ENCODE data around the gene COL7A1.

COL7A1 gene

DNA sequence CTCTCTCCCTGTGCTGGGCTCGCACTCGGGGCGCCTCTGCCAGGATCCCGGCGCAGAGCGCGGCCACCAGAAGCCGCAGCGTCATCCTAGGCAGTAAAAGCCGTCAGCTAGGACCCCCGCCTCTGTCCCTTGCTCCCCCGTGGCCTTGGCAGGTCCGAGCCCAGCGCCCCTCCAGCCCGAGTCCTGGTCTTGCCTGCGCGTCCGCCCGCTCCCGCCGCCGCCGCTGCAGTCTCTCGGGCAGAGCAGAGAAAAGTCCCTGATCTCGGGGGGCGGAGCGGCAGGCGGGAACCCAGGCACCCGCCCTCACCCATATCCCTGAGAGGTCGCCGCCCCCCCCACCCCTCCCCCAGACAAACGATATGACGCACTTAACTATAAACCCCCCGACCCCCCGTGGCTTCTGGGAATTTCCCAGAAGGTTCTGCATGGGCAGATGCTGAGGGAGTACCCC is at the start of gene COL7A1:
TSS of gene COL7A1 (minus strand) at position 255 of the 451 bp plus-strand sequence. CDS start at position 85, 170 bp downstream.
- DNase-seq (ENCODE audit: low spot score) = no peak

GRCh38 chr3:48642605-48643004 is 47.5 kb upstream of the COL7A1 start:
- no peak for DNase-seq (ENCODE audit: low spot score)

DNA sequence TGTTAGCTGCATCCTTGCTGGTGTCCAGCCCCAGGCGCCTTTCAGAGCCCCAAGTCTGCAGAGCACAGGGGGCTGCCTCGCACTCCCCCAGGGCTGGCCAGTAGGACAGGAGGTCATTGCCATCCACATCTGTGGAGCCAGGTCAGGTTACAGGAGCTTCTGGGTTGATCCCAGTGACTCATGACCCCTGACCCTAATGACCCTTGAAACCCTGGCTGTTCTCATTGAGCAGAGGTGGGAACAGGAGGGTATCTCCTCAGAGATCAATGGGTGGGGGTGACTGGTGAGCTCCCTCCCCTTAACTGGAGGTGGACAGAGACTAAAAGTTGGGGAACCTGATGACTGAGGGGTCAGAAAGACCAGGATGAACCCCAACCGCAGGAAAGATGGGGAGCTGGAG is 46.3 kb upstream of the COL7A1 start:
- no peak for DNase-seq (ENCODE audit: low spot score)

DNA sequence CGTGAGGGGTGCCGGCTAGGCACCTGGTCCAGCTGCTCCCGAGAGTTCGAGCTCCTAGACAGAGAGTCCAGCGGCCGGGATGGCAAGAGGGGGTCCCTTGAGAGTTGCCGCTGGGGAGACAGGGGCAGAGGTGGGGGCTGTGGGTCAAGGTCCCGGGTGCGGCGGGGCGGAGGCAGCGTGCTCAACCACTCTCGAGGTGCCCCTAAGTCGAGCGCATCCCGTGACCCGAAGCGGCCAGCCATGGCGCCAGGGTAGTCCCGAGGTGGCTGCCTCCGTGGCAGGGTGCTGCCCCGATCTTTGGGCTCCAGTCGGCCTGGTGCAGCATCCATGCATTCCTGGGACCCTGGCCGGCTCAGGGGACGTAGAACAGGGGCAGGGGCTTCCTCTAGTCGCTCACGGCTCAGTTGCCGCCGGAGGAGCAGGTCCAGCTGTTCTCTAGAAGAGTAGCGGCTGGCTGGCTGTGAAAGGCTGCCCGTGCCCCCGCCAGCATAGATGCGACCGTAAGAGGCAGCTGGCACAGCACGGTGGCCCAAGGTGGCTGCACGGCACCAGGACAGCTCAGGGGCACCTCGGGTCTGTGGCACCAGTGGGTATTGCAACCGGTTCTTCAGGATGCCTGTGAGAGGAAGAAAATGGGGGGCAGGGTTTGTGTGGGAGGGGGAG is 44.9 kb upstream of the COL7A1 start:
- DNase-seq (ENCODE audit: low spot score) = no peak

- DNase-seq (ENCODE audit: low spot score) = no peak
Measured at GRCh38 chr3:48637305-48637704, 42.2 kb upstream of the COL7A1 start.

DNA sequence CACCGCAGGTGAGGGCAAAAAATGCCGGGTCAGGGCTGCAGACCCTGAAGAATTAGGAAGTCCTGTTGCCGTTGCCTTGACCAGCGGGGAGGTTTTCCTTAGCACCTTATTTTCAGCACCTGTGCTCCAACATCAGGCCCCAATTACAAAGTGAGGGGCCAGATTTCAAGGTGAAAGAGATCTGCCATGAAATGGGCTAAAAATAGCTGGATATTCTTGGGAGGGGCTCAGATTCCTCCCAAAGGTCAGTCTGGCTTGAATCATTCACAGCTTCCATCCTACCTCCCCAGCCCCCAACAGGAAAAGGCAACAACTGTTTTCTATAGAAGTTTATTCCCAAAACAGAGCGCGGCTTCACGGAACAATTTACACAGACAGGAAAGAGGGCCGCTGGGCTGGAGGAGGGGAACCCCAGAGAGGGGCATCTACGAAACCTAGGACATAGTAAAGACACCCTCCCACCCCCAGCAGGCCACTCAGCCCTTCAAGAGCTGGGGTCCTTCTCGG is 41.1 kb upstream of the COL7A1 start:
- DNase-seq (ENCODE audit: low spot score) = no peak

DNA sequence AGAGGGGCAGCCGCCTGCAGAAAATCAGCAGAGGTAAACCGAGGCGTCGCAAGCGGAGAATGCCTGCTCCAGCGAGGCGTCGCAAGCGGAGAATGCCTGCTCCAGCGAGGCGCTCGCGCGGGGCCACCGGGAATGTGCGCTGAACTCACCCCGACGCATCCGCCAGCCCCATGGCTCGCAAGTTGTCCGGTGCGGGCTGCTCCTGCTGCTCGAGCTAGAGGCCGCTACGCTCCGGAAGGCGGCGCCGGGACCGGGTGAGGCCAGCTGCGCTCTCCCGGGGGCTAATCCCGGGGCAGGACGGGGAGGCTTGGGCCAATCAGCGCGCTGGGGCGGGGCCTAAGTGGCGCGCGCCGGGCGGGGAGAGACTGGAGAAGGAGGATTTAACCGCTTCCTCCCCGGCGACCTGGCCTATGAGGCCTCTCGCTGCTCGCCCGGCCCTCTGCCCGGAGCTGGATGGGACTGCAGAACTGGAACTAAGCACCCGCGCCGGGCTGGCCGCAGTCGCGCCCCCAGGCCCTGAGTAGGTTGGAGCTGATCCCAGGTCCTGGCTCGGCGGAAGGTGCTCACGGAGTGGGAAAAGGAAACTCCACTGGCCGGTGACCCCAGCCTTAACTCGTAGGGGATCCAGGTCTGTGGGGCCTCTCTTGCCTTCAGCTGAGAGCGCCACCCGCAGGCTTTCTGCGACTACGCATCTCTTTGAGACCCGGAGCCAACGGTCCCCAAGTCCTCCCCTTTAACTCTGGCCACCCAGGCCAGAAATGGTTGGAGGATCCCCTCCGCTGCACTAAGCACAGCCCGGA is 40.3 kb upstream of the COL7A1 start, which contains the start of gene SLC26A6:
TSS of gene SLC26A6 (minus strand) at position 240 of the 800 bp plus-strand sequence. CDS start at position 172, 68 bp downstream.
- DNase-seq (ENCODE audit: low spot score) = peak; percentile 98

DNA sequence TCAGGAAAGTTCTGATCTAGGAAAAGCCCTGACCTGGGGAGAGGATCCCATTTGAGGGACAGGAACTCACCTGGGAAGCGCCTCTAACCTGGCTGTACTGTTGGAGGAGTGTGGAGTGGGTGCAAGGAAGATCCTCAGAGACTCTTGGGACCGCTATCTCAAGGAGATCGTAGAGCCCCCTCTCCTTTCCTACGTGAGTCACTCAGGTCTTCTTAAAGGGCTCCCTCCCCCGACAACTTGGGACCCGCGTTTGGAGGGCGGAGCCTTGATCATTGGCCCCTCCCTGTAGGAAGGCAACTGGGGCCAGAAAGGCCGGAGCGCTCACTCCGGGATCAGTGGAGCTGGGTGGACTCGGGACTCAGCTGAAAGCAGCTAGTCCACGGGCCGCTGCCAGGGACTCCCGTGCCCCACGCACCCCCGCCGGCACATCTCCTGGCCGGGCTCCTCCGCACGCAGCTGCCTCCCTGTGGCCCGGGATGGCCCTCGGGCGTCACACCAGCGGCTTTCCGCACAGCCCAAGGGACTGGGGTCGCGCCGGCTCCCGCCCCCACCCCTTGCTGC is 39.6 kb upstream of the COL7A1 start:
- DNase-seq (ENCODE audit: low spot score) = no peak

DNA sequence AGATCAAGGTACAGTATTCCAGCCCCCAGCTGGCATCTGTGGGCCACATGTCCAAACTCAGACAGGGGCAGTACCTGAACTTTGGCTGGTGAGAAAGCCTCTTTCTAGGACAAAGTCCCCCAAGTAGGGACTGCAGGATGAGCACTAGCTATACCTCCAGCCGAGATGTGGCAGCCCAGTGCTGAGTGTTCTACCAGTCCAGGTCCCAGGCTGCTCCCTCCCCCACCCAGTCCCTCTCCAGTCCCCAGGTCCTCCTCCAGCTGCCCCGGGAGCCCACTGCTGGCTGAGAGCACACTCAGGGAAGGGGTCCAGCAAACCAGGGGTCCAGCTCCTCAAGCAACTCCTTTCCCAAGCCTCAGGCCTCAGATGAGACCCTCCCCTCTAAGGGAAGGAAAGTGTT is 38.6 kb upstream of the COL7A1 start:
- no peak for DNase-seq (ENCODE audit: low spot score)

DNA sequence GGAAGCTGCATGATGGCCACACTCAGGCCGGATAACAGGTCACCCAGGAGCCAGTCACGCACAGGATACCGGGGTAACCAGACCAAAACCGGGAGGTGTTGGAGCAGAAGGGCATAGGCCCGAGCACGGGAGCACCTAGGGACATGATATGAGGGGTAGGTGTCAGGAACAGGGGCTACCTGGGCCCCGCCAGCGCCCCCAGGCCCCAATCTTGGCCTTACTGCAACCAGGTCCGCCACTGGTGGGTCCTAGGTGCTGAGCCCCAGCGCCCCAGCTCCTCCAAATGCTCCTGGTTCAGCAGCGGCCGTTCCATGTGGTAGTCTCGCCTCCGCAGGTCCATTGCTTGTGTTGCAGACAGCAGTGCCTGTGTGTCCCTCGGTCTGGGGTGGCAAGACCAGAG is 38.1 kb upstream of the COL7A1 start:
- no peak for DNase-seq (ENCODE audit: low spot score)

DNA sequence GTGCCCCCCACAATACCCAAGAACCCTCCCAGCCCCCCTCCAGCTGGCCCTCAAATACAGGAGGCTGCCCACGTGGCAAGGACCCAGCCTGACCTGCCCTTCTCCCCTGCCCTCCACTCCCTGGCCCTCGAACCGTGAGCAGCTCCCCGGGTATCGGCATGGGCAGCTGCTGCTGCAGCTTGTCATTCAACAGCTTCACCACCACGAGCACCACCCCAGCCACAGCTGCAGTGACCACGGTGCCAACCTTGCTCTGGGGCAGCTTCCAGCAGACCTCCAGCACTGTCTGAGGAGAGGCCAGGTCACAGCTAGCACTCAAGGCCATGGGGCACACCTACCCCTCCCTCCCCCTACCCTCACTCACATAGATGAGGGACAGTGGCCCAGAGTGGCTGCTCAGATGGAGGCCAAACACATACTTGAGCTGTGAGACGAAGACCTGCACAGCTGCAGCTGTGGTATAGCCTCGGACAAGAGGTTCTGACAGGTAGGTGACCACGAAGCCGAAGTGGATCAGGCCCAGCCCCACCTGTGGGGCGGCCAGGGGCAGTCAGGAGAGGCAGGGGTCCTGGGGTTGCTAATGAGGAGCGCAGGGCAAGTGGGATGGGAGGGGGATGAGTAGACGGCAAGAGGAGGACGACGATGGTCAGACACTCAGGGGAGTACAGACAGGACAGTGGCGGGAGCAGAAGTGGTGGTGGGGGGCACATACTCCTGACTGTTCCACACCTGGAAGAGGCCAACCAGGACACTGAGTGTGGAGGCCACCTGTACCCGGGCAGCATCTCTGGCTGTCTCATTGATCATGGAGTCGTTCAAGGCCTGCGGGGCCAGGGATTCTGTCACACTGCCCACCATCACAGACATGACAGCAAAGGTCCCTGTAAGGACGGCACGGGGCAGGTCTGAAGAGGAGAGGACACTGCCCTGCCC is 36.7 kb upstream of the COL7A1 start:
- no peak for DNase-seq (ENCODE audit: low spot score)

DNA sequence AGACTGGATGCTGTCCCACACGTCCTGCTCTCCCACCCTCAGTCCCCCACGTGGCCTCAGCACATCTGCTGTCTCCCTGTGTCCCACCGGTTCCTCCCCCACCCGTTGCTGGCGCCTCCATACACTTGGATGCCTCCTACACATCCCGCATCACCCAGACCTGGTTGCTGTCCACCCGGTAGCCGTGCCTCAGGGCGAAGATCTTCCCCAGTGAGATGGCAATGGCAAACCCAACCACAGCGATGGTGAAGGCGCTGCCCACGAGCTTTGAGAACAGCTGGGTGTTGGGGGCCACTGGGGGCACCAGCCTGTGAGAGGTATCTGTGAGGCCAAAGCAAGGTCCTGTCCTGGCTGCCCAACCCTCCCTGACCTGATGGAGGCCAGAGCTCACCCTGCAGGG is 35.7 kb upstream of the COL7A1 start:
- DNase-seq (ENCODE audit: low spot score) = no peak

- no peak for DNase-seq (ENCODE audit: low spot score)
Measured at GRCh38 chr3:48630407-48630806, 35.3 kb upstream of the COL7A1 start.

- no peak for DNase-seq (ENCODE audit: low spot score)
Measured at GRCh38 chr3:48629894-48630293, 34.8 kb upstream of the COL7A1 start.

- DNase-seq (ENCODE audit: low spot score) = no peak
Measured at GRCh38 chr3:48628277-48629017, 33.3 kb upstream of the COL7A1 start.

DNA sequence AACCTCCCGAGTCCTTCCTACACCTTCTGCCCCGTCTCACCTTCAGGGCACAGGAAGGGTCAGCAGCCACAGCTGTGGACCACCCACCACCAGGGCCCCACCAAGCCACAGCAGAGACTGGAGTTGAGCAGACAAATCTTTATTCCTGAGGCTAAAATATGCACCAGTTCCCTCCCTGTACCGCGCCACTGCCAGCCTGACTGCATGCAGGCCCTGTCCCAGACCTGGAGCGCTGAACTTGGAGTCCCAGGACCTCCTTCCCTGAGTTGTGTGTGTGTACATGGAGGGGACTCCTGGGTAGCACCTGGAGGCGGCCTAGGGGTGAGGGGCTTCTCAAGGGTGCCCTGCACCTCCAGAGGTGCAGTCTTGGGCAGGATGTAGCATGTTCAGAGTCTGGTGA is 30.5 kb upstream of the COL7A1 start:
- no peak for DNase-seq (ENCODE audit: low spot score)

DNA sequence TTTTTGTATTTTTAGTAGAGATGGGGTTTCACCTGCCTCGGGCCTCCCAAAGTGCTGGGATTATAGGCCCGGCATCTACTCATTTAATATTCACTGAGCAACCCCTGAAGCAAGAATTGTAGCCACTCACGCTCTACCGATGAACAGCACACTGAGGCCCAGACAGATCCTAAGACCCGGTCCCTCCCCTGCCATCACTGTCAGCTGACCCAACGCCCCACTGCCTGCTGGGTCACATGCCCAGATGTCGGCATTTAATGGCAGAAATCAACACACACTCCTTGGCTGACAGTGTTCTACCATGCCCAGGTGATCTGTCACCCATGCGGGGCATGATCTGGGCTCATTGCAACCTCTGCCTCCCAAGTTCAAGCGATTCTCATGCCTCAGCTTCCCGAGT is 29.6 kb upstream of the COL7A1 start:
- no peak for DNase-seq (ENCODE audit: low spot score)

GRCh38 chr3:48623851-48624547 is 28.9 kb upstream of the COL7A1 start:
- DNase-seq (ENCODE audit: low spot score) = no peak

GRCh38 chr3:48621461-48621869 is 26.3 kb upstream of the COL7A1 start, which contains the start of gene TMEM89:
TMEM89 (minus strand) TSS chr3:48621769; CDS start chr3:48621756, 13 bp downstream.
- DNase-seq (ENCODE audit: low spot score) = no peak
